ENCODE data around the gene CPNE1.

CPNE1 gene

DNA sequence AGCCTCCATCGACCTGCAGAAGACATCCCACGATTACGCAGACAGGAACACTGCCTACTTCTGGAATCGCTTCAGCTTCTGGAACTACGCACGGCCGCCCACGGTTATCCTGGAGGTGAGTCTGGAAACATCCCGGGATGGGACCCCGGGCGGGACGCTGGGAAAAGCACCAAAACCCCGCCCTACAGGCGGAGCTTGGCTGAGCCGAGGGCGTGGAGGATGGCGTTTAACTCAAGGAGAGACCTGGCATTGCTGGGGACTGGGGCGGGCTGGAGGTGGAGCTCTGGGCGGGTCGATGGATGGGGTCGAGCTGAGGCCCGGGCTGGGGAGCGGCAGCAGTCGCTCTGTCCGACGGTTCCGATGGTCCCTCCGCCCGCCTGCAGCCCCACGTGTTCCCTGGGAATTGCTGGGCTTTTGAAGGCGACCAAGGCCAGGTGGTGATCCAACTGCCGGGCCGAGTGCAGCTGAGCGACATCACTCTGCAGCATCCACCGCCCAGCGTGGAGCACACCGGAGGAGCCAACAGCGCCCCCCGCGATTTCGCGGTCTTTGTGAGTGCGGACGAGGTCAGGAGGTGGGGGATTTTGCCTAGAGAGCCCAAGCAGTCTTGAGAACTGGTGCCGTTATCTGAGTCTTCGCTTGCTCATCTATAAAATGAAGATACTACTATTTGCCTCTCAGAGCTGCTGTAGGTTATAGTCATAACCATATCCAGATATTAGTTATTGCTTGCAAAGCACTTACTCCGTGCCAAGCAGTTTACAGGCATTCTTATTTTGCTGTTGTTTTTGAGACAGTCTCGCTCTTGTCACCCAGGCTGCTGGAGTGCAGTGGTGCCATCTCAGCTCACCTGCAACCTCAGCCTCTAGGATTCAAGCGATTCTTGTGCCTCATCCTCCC lies 45.3 kb downstream of the CPNE1 start:
- DNase-seq (ENCODE audit: low spot score): peak; percentile 94

DNA sequence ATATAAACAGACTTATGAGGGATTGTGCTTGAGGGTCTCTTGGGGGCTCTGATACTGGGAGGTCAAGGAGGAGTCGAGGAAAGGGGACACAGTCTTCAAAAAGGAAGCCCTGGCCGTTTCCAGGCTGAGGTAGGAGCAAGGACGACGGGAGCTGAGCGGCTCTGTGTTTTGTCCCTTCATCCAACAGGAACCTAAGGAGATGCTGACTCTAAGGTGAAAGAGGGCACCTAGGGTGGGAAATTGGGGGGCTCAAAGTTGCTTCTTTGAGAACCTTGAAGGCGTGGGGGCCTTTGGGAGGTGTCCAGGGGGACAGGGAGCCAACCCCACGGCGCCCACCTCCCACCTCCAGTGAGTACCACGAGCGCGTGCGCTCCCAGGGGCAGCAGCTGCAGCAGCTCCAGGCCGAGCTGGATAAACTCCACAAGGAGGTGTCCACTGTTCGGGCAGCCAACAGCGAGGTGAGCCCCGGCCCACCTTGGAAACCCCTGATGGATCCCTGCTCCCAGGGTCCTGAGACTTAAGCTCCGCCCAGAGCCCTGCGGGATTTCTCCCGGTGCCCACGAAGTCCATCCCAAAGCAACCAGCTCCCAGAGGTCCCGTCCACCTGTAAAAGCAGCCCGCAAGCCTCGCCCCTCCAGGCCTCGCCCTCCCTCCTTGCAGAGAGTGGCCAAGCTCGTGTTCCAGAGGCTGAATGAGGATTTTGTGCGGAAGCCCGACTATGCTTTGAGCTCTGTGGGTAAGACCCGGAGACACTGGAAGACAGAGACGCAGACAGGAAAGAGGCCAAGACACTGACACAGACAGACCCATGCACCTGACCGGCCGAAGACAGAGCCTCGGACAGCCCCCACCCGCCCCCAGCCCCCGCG lies 46.2 kb downstream of the CPNE1 start:
- peak; percentile 53 for DNase-seq (ENCODE audit: low spot score)

DNA sequence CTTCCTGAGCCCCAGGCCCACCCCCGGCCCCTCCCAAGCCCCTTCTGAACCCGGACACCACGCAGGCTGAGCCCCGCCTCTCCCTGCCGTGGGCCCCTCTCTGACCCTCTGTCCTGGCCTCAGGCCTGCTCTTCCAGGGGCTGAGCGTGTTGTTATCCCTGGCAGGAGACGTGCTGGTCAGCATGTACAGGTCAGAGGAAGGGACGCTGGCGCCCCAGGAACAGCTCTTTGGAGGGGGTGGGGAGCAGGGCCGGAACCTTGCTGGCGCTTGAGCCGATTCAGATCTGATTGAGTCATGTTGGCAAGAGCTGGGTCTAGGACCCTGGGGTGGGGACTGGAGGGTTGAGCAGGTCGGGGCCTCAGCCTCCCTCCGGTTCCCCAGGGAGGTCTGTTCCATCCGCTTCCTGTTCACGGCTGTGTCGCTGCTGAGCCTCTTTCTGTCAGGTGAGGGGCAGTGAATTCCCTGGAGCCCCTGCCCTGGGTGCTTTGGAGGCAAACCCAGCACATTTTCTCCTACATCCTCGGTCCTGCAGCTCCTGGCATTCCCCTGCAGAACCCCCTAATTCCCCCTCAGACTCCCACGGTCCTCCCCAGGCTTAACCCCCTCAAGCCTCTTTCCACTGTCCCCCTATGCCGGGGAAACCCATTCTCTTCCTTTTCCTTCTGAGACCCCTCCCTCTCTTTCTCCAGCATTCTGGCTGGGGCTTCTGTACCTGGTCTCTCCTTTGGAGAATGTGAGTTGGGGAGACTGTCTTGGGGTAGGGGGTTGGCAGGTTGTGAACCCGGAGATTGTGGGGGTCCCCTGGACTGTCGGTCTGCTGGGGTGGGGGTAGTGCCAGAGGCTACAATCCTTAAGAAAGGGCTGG lies 47.1 kb downstream of the CPNE1 start:
- DNase-seq (ENCODE audit: low spot score): peak; percentile 80

DNA sequence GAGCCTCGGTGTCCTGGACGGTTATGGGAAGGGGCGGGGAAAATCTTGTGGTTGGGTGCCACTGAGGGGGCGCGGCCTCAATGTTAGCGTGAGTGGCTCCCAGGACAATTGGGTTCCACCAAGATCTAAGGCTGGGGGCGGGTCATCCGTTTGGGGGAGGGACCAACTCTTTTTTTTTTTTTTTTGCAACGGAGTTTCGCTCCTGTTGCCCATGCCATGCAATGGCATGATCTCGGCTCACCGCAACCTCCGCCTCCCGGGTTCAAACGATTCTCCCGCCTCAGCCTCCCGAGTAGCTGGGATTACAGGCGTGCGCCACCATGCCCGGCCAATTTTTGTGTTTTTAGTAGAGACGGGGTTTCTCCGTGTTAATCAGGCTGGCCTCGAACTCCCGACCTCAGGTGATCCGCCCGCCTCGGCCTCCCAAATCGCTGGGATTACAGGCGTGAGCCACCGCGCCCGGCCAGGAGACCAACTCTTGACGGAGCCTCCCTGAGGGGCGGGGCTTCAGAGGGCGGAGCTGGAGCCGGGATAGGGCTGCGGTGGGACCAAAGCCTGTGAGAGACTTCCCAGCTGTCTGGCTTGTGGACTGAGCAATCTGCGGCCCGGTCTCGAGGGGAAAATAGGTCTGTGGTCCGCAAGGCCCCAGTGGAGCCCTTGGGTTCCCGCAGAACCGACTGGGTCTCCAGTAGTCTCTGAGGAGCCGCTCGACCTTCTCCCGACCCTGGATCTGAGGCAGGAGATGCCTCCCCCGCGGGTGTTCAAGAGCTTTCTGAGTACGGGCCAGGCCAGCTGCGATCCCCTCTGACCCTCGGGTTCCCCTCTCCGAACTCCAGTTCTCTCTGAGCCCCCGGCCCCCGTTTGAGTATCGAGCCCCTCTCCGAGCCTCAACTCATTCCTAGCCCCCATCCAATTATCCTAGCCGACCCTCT lies 48.0 kb downstream of the CPNE1 start:
- no peak for DNase-seq (ENCODE audit: low spot score)

DNA sequence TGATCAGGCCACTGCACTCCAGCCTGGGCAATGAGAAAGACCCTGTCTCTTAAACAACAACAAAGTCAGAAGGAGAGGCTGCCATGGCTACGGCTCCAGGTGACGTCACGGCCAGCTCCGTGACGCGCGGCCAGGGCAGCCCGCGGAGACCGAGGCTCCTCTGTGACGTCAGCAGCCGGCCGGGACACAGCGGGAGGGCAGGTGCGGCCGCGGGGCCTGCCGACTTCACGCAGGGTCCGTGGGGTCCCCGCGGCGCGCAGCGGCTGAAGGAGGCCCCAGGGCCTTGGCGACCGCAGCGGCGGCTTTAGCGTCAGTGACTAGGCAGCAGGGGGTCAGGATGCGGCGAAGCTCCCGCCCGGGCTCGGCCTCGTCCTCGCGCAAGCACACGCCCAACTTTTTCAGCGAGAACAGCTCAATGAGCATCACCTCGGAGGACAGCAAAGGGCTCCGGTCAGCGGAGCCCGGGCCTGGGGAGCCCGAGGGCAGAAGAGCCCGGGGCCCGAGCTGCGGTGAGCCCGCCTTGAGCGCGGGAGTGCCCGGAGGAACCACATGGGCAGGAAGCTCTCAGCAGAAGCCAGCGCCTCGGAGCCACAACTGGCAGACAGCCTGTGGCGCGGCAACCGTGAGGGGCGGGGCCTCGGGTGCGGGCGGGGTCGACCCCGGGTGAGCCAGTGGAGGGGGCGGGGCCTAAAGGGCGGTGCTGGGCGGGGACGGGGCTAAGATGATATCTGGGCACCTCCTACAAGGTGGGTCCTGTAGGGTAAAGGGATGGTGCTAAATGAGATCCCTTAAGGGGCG lies 48.8 kb downstream of the CPNE1 start, which contains the start of gene SPAG4:
TSS of gene SPAG4 (plus strand) at position 163 of the 798 bp plus-strand sequence. CDS start at position 338, 175 bp downstream.
- DNase-seq (ENCODE audit: low spot score): peak; percentile 100

DNA sequence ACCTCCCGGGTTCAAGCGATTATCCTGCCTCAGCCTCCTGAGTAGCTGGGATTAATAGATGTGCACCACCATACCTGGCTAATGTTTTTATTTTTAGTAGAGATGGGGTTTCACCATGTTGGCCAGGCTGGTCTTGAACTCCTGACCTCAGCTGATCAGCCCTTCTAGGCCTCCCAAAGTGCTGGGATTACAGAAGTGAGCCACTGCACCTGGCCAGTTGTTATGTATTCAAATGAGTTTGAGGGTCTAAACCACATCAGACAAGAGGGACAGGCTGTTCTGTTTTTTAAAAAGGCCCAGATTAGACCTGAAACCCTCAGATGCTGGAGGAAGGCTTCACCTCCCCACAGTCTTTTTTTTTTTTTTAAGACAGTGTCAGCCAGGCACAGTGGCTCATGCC lies 53.2 kb downstream of the CPNE1 start:
- no peak for DNase-seq (ENCODE audit: low spot score)

DNA sequence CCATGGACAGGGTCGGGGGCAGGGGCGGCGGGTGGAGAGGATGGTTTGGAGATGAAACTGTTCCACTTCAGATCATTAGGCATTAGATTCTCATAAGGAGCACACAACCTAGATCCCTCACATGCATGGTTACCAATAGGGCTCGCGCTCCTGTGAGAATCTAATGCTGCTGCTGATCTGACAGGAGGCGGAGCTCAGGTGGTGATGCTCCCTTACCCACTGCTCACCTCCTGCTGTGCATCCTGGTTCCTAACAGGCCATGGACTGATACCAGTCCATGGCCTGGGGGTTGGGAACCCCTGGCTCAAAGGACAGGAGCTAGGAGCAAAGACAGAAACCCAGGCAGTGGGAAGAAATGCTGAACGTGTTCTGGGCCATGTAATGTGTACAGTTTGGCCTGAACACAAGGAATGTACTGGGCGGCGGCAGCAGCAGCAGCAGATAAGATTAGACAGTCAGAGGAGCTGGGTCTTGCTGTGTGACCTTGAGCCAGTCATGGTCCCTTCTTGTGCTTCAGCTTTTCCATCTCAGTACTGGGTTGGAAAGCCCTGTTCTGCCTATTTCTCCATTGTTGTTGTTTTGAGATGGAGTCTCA lies 53.8 kb downstream of the CPNE1 start:
- DNase-seq (ENCODE audit: low spot score): no peak

DNA sequence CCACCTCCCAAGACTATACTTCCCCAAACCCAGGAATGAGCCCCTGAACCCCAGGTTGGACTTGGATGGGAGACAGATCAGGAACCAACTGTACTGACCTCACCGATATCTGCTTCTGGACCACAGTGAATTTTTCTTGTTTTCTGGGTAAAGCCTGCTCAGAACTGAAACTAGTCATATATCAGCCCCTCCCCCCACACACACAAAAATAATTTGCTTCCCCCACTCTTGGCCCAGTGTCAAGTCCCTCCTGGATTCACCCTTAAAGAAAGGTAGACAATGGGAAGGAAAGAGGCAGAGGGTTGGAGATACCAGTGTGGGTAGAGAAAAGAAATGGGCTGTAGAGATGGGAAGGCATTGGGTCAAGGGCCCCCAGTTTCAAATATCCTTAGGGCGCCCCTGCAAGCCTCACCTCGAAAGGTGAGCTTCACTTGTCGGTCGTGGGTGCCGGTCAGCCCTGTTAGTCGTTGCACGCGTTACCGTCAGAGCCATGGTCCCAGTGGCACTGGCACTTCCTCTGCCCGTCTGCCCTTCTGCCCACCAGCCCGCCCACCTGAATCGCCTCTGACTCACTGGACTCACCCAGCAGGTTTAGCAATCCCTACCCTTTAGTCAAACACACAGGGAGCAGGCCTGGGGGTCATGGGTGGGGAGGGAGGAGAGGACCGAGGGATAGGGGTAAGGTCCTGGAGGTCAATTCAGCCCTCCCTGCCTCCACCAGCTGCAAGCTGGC lies 57.5 kb downstream of the CPNE1 start:
- no peak for DNase-seq (ENCODE audit: low spot score)

DNA sequence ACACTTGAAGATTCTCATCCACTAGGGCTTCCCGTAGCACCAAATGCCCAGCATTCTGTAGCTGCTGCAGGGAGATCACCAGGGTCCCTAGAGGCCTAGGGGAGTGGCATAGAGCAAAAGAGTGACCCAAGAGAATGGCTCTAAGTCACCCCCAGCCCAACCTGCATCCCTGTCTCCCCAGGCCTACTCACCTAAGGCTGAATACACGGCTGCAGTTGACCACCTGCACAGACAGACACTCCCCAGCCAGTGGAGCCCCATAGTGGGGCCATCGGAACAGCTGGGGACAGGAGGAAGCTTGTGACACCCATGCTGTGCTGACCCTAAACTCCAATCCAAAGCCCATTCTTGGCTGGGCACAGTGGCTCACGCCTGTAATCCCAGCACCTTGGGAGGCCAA lies 58.6 kb downstream of the CPNE1 start:
- DNase-seq (ENCODE audit: low spot score): no peak

DNA sequence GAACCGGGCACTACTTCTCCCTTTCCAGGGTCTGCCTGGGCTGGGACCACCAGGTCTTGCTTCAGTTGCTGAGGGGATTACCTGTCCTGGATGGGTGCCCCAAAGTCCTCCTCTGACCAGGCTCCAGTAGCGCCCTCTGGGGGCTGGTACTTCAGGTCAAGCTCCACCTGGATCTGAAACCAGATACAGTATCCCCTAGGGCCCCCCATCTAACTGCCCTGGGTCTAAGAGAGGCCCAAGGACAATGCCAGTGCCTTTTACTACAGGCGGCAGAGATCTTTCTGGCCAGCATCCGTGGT lies 60.3 kb downstream of the CPNE1 start:
- DNase-seq (ENCODE audit: low spot score): no peak

DNA sequence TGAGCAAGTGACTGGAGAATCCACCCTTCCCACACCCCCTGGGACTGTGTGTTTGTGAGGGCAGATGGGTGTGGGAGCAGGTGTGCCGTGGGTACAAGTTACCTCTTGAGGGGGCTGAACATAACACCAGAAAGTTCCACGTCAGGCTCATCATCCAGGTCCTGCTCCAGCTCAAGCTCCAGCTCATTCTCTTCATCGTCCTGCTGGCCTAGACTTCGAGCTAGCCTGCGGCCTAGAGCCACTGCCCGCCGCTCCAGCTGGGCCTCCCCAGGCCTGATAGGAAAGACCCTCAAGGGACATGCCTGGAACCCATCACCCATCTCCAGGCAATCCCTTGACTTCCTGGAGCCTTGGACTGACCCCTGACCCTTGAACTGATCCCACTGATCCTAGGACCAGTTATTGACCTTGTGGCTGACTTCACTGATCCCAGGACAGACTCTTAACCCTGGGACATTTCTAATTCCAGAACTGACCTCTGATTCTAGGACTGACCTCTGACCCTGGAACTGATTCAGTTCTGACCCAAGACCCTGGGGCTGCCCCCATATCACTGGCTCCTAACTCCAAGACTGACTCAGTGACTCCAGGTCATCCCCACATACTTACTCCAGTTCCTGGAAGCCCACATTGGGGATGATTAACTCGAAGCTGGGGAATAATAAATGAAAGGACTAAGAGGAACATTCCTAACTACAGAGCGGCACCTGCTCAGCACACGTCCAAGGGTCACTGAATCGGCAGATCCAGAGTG lies 60.8 kb downstream of the CPNE1 start:
- DNase-seq (ENCODE audit: low spot score): no peak

DNA sequence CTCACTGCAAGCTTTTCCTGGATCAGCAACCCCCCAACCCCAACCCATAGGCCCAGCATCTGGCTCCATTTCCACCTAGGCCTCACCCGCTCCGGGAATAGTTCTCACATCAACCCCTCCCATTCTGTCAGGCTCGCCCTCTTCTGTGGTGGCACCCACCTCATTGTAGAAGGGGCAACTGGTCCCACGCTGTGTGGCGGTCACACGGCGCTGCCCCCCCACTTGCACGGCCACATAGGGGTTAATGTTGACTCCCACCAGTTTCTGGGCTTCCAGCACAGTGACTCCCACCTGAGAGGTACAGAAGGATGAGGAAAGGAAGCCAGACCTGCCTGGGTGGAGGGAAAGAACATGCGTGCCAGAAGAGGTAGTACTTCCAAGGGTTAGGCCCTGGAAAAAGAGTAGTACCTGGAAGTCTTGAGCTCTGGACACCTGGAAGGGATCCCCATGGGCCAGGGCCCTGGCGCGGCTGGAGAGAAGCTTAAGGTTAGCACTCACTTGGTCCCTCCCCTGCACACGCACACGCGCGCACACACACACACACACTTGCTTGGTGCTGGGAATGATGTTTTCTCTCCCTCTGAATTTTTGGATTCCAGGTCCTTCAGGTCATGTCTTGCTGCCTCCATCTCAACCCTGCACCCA lies 61.7 kb downstream of the CPNE1 start:
- no peak for DNase-seq (ENCODE audit: low spot score)

DNA sequence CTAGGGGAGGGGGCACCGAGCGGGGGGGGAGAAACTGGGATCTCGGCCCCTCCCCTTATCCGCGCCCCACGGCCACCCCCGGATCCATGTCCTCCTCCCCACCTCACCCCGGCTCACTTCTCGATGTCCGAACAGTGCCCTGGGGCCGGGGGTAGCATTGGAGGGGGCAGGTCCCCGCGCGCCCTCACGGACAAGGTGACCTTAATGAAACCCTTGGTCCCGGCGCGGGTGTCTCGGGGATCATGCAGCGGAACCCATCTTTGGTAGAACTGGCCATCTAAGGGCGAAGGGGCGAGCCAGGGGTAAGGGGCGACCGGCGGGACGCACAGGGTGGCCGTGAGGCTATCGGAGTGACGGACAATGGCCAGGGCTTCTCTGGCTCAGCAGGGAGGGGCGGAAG lies 62.7 kb downstream of the CPNE1 start:
- DNase-seq (ENCODE audit: low spot score): no peak

DNA sequence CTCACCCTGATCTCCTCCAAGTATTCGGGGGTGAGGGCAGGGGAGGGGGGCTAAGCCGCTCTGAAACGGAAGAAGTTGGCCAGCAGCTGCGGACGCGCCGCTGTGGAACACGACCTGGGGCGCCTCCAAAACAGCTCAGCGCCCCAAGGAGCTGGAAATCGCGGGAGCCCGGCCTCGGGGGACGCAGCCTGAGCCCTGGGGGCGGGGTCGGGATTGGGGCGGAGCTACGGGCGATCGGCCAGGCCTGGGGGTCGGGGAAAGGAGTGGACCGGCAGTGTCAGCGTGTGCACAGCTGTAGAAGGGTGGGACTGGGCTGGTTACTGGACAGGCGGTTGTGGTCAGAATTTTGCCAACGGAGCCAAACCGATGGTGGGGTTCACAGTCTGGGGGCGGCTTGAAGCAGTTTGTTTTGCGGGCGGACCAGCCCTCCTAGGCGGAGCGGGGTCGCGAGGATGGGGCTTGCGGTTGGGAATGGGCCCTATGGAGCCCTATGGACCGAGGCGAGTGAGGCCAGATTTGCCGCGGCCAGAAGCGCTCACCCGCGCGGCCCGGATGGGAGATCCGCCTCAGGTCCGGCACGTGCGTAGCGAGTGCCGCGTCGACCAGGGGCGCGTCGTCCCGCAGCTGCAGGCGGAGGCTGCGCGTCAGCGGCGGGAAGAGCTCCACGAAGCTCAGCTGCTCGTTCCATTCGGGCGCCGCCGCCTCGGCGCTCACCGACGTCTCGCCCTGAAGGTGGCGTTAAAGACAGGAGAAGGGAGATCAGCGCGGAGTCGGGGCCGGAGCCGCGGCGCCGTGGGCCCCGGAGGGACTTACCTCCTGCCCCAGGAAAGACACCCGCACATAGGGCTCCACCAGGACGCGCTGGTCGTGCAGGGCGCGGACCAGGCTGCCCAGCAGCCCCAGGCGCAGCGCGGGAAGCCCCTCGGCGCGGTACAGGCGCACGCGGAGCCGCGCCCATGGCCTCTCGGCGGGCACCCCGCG lies 63.4 kb downstream of the CPNE1 start:
- no peak for DNase-seq (ENCODE audit: low spot score)

DNA sequence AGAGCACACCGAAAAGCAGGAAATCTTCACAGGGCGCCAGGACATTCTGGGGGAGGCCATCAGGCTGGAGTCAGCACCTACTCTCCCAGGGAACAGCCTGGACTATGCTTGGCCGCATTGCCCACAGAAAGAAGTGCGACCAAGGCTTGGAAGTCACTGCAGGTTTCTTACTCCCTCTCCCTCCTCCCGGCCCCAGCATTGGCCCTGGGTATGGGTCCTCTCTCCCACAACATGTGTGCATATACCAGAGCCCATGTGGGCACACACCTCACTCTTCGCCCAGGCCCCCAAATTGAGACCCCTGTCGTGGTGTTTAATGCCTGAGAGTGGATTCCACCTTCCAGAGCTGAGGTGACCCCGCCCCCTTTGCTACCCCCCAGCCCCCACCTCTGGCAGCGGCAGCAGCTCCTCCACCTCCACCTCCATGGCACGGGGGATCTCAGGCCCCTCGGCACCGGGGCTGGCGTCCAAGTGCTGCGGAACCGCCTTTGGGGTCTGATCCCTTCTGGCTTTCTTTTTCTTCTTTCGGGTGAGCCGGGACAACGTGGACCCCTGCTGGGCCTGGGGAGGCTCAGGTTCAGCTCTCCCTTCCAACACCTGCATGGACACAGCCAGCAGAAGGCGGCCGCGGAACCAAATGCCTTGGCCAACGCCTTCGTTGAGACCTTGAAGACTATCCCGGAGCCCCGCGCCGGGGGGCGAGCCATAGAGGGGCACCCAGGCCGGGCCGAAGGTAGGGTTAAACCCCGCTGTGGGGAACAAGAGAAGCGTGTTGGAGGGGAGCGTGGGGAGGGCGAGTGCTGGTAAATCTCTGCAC lies 64.3 kb downstream of the CPNE1 start:
- no peak for DNase-seq (ENCODE audit: low spot score)

DNA sequence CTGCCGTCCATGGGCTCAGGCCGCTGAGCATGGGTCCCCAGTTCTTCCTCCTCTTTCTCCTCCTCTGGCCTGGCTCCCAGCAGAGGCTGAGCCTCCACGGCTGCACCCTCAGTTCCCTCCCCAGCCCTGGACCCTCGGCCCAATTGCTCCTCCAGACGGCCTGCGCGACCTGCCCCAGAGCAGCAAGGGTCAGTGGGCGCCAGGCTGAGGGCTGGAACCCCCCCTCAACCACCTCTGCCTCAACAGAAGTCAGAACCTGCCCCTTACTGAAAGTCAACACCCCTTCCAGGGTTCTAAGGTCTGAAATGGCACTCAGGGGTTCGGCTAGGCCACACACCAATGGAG lies 65.0 kb downstream of the CPNE1 start:
- no peak for DNase-seq (ENCODE audit: low spot score)
